Stimulated activated CD8-positive, alpha-beta memory T cell treated with anti-CD3 and anti-CD28 coated beads, Interleukin-7, amount 100 ng/mL, for 48 hours (primary cell): ENCODE results near the gene ZNF837.

Source experiments
- DNase-seq, 2 donors: peaks; one replicate each; pipeline ENCODE4 v3.0.0-alpha.2; 2020; ENCODE audit warnings: low read depth in 1 of 2; ENCODE audit errors: extremely low read depth in 1 of 2

Gene ZNF837

DNA sequence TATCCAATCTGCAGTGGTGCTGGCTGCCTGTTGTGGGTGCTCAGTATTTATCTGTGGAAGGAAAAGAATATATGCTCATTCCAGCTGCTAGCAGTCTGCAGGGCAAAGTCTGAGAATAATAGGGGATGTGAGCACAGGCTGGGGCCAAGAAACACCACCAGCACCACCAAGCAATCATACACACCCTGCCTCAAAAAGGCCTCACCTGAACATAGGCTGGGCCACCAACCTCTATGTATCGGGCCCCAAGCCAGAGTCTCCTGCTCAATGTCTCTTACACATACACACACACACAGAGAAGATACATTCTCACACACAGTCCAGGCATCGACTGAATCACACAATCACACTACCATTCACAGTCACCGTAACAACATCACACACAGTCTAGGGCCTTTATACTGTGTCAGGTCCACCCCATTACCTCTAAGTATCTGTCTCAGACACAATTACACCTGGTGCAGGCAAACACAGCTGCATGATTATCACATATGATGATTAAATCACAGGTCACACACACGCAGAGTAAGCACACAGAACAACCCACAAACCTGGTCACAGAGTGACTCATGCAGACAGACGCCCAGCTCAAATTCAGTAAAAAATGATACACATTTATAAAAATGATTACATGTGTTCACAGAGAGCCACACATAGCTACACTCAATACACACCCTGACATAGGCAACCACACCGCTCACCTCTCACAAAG, 55.4 kb downstream of the ZNF837 start:
- DNase-seq = no peak

DNA sequence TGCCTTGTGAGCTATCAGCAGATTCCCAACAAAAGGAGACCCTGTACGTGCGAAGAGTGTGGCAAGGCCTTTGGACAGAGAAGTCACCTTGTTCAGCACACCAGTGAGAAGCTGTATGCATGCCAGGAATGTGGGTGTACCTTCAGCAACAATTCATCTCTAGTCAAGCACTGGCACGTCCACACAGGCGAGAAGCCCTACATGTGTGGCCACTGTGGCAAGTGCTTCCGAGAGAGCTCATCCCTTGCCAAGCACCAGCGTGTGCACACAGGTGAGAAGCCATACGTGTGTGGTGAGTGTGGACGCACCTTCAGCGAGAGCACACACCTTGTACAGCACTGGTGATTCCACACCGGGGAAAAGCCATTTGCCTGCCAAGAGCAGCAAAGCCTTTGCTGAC, 61.6 kb downstream of the ZNF837 start:
- DNase-seq = no peak

DNA sequence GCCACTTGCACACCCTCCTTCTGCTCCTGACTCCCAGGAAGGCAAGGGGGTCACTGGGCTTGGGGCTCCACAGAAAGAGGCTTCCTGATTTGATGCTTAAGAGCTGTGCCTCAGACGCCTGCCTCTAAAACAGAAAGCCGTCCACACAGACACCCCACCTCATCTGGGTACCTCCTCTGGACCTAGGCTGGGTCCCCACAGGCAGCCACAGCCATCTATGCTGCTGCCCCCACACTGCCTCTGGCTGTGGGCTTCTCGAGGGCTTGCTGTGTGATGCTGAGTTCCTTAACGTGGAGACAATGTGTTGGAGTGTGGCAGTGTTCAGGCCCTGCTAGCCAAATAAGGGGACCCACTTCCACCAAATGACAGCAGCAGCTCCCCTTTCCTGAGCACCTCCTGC, 62.5 kb downstream of the ZNF837 start:
- no peak for DNase-seq
